RWPE2 (cell line): Measurements from ENCODE around the gene JAZF1.
A peak's percentile ranks its signal among the peaks of the same experiment; 100 is the strongest.

Experiments used
- ATAC-seq: fragments of 200-7000 bp; cut with Tn5 transposase; 3 replicates; pipeline ENCODE4 v1.9.1; 2021; ENCODE audit warnings: low read depth
- DNase-seq: peaks from one replicate; pipeline ENCODE4 v3.0.0-alpha.2; 2020; ENCODE audit warnings: low spot score
- H3K27ac ChIP-seq: fragments of 450-650 bp; 2 replicates; pipeline ENCODE4 v1.5.1; 2017; ENCODE audit warnings: mild to moderate bottlenecking; ENCODE audit not compliant: poor library complexity, severe bottlenecking
- H3K27me3 ChIP-seq: fragments of 250-450 bp; sonication (Bioruptor Pico); 2 replicates; pipeline ENCODE4 v1.5.1; 2021; ENCODE audit warnings: mild to moderate bottlenecking, moderate library complexity; ENCODE audit not compliant: insufficient read depth, poor library complexity, severe bottlenecking
- H3K36me3 ChIP-seq: fragments of 250-450 bp; sonication (Bioruptor Pico); 2 replicates; pipeline ENCODE4 v1.5.1; 2020; ENCODE audit warnings: low read depth, mild to moderate bottlenecking, moderate library complexity
- H3K4me1 ChIP-seq: fragments of 250-450 bp; sonication (Bioruptor Pico); 2 replicates; pipeline ENCODE4 v1.5.1; 2021; ENCODE audit warnings: mild to moderate bottlenecking, moderate library complexity; ENCODE audit not compliant: insufficient read depth, poor library complexity, severe bottlenecking
- H3K4me3 ChIP-seq: fragments of 250-450 bp; sonication (Bioruptor Pico); 2 replicates; pipeline ENCODE4 v1.5.1; 2021; ENCODE audit warnings: mild to moderate bottlenecking, moderate library complexity; ENCODE audit not compliant: severe bottlenecking
- H3K9me3 ChIP-seq: fragments of 250-450 bp; sonication (Bioruptor Pico); 2 replicates; pipeline ENCODE4 v1.5.1; 2021; ENCODE audit warnings: mild to moderate bottlenecking, moderate library complexity; ENCODE audit not compliant: severe bottlenecking
- CTCF ChIP-seq: fragments of 450-650 bp; IDR thresholded peaks from one replicate; pipeline ENCODE4 v1.5.1; 2017; ENCODE audit warnings: mild to moderate bottlenecking, moderate library complexity; ENCODE audit not compliant: poor library complexity, severe bottlenecking

The JAZF1 gene

DNA sequence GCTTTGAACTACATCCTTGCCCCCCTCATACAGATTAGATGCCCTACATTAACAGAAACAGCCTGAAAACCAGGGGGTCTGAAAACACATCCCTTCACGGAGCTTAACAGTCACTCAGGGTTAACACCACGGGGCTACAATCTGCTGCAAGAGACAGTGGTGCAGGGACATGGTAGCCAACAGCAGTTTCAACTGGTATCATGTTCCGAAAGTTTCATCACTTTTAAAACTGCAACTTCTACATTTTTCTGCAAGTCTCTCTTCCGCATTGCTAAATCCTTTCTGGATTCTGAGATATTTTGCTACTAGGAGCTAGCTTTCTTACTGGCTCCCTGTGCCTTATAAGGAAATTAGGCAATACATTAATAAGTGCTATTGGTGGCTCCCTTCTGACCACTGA lies 92.6 kb downstream of the JAZF1 start:
- no peak for ATAC-seq

GRCh38 chr7:28086198-28086597 lies 94.4 kb downstream of the JAZF1 start:
- no peak overlapping the region for H3K4me3 ChIP-seq
- H3K36me3 ChIP-seq, result no peaks in the 10 kb centered on the region
- ATAC-seq (no peak), DNase-seq (no peak)
- no peak for TF ChIP-seq CTCF
- H3K27me3 ChIP-seq, result no peaks in the 10 kb centered on the region
- no peak overlapping the region for H3K27ac ChIP-seq
- H3K4me1 ChIP-seq, result peaks cover 13% of the 10 kb centered on the region
- no peaks in the 10 kb centered on the region for H3K9me3 ChIP-seq

More for the DNA sequence above, 92.6 kb downstream of the JAZF1 start:
- Histone ChIP-seq H3K36me3 (no peaks in the 10 kb centered on the region), H3K4me1 (peaks cover 13% of the 10 kb centered on the region), H3K9me3 (no peaks in the 10 kb centered on the region), H3K27ac (no peak overlapping the region), H3K4me3 (no peak overlapping the region), H3K27me3 (no peaks in the 10 kb centered on the region)
- no peak for TF ChIP-seq CTCF
- DNase-seq, result no peak

DNA sequence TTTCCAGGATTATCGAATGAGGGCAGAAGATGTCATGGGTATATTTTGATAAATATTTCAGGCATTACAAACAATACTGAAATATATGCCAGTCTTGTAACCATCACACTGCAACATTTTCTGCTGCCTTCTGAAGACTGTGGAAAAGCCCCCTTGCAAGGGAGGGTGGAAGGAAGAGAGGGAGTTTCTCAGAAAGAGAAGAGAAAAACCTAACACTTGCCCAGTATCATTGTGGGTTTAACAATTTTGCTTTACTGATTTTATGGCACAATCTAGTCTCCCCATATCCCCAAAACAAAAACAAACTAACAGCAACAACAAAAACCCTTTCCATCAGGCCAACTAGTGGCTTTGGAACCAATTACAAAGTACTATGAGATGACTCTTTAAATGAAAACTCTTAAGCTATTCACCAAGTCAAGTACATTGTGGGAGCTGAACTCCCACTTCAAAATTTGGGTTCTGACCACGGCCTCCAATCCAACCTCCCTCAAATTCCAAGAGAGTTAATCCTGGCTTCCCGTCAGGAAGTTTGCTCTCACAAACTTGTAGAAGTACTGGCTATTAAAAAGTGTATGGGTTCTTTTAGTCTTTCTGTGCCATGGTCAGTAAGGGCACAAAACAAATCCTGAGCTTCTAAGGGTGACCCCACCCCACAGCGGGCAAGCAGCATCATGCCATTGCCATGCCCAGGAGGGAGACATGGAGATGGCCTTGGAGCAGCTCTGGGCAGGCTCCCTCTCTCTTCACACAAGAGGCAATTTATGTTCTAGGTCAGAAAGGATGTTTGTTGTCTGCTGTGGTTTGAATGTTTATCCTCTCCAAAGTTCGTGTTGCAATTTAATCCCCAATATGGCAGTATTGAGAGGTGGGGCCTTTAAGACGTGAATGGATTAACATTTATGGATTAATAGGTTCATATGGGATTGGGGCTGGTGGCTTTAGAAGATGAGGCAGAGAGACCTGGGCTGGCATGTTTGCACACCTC lies 96.3 kb downstream of the JAZF1 start:
- H3K27ac ChIP-seq, result peak overlapping the region; percentile 13
- no peak for TF ChIP-seq CTCF
- no peaks in the 10 kb centered on the region for H3K9me3 ChIP-seq
- H3K4me3 ChIP-seq, result no peak overlapping the region
- no peaks in the 10 kb centered on the region for H3K27me3 ChIP-seq
- ATAC-seq (peak; percentile 12; the same call in 2 of the 3 replicates), DNase-seq (no peak)
- H3K36me3 ChIP-seq, result no peaks in the 10 kb centered on the region
- H3K4me1 ChIP-seq, result peaks cover 13% of the 10 kb centered on the region

- peaks cover 13% of the 10 kb centered on the region for H3K4me1 ChIP-seq
- no peak for DNase-seq
- H3K27me3 ChIP-seq, result no peaks in the 10 kb centered on the region
- H3K4me3 ChIP-seq, result no peak overlapping the region
- H3K27ac ChIP-seq, result peak overlapping the region; percentile 13
- no peak for TF ChIP-seq CTCF
- no peaks in the 10 kb centered on the region for H3K36me3 ChIP-seq
- peak; percentile 73; the same call in 2 of the 3 replicates for ATAC-seq
- H3K9me3 ChIP-seq, result no peaks in the 10 kb centered on the region
These were observed 97.2 kb downstream of the JAZF1 start for GRCh38 chr7:28083164-28083997.
